HS-27A (cell line): ENCODE measurements around the gene ADIPOQ.
"Not testable (repeated sequence)": the region's sequence is repeated elsewhere in the genome, so short reads cannot be mapped to it uniquely, and the experiment has no call there.

Experiments
- DNase-seq: peaks from one replicate; pipeline ENCODE4 v3.0.0-alpha.2; 2012; ENCODE audit warnings: low read depth, missing footprints

The ADIPOQ gene

DNA sequence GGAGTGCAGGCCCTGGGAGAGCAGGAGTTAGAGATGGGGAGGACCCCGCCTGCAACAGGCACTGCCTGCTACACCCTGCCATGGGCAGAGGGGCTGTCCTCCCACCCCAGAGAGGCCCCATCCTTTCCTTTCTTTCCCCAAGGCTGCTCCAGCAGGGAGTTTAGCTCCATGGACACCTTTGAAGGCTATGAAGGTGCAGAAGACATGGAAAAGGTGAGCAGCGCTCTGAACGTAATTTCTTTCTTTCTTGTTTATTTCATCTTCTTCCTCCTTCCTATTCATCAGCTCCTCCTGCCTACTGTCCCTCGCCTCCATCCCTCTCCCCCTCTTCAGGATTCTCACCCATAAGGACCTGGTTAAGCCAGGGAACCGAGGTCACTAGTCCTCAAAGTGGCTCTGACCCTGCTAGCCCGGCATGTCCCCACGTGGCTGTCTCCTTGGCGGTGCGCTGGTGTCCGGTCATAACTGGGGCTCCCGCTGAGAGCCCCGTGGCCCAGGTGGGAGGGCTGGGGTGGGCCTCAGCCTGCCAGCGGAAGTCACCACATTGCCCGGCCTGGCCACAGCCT is 16.0 kb upstream of the ADIPOQ start:
- no peak for DNase-seq

DNA sequence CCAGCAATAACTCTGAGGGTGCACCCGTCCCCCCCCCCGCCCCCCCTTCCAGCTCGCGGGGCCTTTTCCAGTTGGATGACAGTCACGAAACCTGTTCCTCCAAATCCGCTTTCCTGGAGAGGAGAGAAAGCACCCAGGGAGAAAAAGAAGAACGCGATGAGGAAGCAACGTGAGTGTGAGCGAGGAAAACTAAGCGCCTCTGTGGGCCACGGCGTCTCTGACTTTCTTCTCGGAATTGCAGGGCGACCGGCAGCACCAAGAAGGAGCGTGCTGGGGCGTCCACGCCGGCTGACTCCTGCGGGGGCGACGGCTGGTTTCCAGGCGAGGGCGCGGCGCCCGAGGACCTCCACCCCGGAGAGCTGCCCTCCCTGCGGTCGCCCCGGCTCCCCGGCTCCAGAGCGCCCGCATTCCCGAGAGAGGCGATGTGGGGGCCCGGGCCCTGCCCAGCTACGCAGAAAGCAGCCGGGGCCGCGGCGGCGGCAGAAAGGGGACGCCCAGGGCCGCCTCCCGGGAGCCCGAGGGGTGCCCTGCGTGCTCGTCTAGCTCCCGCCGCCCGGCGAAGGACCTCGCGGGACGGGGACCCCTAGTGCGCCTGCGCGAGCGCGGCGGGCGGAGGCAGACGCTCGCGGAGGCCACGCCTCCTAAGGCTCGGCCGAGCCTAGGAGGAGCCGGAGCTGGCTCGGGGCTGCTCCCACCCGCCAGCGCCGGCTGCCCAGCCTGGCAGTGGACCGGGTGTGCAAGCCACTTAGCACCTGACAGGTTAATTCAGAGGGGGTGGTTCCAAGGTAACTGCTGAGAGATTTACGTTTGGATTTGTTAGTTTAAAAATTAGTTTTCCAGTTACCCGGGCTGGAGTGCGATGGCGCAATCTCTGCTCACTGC is 15.3 kb upstream of the ADIPOQ start:
- no peak for DNase-seq

DNA sequence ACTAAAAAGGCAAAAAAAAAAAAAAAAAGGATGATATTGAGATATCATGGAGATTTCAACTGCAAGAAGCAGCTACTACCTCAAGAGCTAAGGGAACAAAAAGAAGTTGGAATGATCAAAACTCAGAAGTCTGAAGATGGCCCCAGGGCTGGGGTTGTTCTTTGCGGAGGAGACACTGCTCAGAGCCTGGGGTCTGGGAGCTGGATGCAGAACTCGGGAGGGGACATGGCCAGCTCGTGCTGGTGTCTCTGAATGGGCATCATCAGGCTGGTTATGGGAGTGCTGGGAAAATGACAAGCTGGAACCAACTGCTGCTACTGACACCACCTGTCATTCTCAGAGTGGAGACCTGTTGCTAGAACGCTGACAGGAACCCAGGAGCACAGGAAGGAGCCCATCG is 14.2 kb upstream of the ADIPOQ start:
- DNase-seq: no peak

DNA sequence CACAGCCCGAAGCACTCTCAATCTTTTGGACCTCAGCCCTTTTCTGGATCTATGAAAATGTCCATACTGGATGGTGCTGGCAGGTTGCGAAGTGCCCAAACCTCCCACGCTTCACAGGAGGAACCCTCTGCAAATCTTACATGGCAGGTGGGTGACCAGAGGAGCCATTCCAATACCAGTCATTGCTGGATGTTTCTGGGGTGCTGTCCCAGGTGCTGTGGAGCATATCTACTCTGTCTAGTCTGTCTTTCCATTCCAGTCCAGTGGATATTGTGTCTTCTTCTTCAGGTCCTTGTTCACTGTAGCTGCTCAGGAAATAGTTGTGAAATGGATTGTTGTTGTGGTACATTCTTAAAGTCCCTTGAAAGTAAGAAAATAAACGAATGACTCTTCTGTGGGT is 10.7 kb upstream of the ADIPOQ start:
- DNase-seq: no peak

DNA sequence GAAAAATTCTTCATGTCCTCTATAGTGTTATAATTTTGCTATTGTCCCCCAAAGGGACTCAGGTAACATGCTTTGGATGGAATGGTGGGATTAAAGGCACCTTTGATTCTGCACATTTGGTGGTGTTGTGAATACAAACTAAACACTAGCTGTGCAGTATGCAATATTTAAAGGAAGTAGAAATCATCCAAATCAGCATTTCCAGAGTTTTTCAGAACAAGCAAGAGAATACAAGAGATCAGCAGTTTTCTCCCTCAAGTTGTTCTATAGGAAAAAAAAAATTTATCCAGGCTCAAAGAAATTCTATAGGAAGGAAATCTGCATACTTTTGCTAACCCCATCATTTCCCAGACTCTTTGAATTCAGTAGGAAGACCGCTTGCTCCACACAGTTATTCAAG is 10.2 kb upstream of the ADIPOQ start:
- no peak for DNase-seq

DNA sequence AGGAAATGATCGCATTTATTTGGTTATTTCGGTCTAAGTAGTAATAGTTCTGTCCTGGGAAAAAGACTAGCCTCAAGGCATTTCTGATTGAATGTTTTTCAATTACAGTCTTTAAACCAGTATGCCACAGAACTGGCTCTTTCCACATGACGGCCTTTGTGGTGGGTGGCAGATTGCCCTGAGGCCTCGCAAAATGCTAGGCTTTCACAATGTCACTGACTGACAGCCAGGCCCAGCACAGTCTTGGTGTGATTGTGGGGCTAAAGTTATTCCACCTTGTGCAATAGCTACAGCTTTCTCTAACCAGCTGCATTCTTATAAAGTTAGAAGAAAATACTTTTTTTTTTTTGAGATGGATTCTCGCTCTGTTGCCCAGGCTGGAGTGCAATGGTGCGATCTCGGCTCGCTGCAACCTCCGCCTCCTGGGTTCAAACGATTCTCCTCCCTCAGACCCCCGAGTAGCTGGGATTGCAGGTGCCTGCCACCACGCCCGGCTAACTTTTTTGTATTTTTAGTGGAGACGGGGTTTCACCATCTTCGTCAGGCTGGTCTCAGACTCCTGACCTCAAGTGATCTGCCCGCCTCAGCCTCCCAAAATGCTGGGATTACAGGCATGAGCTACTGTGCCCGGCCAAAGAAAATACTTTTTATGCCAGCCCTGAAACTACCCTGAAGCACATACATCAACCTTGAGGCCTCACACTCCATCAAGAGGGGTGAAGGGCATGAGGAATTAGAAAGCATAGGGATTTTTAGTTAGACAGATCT is 2.5 kb upstream of the ADIPOQ start:
- DNase-seq: no peak

DNA sequence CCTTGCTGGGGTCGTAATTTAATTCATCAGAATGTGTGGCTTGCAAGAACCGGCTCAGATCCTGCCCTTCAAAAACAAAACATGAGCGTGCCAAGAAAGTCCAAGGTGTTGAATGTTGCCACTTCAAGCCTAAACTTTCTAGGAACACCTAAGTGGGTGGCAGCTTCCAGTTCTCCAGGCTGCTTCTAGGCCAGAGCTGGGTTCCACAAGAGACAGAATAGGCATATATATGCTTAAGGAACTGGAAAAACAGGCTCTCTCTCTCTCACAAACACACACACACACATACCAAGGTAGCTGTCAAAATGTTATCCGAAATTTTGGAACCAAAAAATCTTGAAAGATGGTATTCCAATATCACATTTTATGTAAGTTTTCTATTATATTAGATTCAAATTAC is 890 bp upstream of the ADIPOQ start:
- no peak for DNase-seq

DNA sequence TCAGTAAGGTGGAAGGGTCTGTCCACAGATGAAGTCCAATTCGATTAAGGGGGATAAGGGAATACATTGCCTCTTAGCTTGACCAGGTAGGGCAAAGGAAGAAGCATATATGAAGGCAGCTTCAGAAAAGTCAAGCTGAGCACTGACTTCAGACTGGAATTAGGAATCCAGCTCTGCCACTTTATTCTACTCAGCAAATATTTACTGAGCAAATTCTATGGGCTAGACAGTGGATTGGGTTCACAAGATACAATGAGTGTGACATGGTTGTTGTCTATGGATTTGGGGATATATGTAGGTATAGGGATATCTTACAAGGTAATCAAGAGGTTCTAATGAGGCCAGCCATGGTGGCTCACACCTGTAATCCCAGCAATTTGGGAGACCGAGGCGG is 526 bp downstream of the ADIPOQ start:
- DNase-seq: no peak

DNA sequence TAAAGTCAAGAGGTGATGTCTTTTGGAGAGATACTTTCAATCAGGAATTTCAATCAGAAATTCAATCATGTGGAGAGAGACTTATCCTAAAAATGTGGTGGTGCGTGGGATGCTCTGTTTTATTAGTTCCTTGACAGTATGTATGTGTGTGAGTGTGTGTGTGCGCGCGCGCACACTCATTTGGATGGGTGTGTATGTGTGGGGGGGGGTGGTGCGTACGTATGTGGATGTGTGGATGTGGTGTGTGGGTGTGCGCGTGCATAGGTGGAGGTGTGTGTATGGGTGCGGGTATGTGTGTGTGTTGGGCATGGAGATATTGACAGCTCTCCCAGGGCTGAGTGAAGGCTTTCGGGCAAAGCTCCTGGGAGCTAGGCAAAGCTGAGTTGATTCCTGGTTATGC is 2.4 kb downstream of the ADIPOQ start:
- DNase-seq: no peak

DNA sequence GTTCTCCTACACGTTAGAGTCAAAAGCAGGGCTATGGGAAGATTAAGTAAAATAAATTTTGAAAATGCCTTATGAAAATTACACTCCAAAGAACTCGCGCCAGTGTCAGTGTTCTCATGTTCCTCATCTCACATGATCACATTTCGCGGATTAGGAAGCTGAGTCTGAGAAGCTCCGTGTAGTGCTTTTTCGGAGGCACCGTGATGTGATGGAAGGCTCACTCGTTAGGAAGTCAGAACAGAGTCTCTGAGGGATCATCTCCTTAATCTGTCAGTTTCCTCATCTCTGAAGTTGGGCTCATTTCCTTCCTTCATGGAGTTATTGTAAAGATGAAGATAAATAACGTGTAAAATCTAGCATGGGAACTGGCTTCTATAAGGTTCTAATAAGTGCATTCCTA is 3.2 kb downstream of the ADIPOQ start:
- DNase-seq: no peak

DNA sequence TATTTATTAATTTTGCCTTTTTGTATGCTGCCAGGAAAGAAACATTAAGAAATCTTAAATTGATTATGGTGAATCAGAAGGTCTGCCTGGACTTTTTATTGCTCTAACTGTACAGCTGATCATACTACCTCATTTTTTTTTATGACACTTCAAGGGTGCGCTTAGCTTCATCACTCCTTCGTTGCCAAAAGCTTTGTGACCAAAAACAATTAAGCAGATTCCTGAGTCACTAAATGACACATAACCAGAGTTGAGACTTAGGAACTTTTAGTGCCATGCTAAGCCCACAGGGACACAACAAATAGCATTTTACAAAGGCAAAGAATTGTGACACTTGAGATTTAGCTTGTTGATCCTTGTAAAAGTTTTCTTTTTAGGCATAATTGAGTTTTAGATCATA is 4.9 kb downstream of the ADIPOQ start:
- no peak for DNase-seq

DNA sequence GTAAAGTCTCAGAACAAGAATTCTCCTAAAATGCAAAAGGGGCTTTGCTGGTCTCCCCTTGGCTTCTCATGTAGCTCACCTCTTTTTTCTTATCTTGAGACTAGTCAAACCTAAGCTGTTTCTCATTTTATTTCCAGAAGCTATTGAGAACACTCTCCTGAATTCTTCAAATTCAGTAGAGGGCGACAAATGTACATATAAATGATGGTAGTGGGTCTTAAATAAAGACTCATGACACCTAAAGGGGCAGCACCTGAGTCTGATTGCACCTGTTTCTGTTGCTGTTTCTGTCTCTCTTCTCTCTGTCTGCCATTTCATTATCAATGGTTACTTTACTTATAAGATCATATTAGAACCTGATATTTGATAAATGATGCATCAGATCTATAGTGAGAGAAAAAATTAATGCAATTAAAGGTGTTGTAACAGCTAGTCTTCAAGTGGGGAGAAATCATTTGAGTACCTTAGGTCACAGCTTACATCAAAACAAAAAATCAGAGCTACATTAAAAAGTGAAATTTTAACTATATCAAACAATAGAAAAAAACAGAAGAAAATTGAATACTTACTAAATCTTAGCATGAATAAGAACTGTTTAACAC is 7.0 kb downstream of the ADIPOQ start:
- no peak for DNase-seq

DNA sequence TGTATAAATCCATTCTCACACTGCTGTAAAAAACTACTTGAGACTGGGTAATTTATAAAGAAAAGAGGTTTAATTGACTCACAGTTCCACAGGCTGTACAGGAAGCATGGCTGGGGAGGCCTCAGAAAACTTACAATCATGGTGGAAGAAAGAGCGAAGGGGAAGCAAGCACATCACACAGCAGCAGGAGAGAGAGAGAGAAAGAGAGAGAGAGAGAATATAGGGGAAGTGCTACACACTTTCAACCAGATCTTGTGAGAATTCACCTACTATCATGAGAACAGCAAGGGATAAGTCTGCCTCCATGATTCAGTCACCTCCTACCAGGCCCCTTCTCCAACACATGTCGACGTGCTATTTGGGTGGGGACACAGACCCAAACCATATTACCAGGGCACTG is 9.3 kb downstream of the ADIPOQ start:
- DNase-seq: not testable (repeated sequence)

DNA sequence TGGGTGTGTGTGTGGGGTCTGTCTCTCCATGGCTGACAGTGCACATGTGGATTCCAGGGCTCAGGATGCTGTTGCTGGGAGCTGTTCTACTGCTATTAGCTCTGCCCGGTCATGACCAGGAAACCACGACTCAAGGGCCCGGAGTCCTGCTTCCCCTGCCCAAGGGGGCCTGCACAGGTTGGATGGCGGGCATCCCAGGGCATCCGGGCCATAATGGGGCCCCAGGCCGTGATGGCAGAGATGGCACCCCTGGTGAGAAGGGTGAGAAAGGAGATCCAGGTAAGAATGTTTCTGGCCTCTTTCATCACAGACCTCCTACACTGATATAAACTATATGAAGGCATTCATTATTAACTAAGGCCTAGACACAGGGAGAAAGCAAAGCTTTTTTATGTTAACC is 10.5 kb downstream of the ADIPOQ start:
- DNase-seq: no peak

DNA sequence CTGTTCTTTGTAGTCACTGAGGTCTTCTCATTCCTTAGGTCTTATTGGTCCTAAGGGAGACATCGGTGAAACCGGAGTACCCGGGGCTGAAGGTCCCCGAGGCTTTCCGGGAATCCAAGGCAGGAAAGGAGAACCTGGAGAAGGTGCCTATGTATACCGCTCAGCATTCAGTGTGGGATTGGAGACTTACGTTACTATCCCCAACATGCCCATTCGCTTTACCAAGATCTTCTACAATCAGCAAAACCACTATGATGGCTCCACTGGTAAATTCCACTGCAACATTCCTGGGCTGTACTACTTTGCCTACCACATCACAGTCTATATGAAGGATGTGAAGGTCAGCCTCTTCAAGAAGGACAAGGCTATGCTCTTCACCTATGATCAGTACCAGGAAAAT is 11.6 kb downstream of the ADIPOQ start:
- DNase-seq: no peak

DNA sequence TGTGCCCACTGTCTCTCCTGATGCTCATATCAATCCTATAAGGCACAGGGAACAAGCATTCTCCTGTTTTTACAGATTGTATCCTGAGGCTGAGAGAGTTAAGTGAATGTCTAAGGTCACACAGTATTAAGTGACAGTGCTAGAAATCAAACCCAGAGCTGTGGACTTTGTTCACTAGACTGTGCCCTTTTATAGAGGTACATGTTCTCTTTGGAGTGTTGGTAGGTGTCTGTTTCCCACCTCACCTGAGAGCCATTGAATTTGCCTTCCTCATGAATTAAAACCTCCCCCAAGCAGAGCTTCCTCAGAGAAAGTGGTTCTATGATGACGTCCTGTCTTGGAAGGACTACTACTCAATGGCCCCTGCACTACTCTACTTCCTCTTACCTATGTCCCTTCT is 12.4 kb downstream of the ADIPOQ start:
- DNase-seq: no peak

DNA sequence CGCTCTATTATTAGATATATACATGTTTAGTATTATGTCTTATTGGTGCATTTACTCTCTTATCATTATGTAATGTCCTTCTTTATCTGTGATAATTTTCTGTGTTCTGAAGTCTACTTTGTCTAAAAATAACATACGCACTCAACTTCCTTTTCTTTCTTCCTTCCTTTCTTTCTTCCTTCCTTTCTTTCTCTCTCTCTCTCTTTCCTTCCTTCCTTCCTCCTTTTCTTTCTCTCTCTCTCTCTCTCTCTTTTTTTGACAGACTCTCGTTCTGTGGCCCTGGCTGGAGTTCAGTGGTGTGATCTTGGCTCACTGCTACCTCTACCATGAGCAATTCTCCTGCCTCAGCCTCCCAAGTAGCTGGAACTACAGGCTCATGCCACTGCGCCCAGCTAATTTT is 15.2 kb downstream of the ADIPOQ start:
- DNase-seq: no peak

DNA sequence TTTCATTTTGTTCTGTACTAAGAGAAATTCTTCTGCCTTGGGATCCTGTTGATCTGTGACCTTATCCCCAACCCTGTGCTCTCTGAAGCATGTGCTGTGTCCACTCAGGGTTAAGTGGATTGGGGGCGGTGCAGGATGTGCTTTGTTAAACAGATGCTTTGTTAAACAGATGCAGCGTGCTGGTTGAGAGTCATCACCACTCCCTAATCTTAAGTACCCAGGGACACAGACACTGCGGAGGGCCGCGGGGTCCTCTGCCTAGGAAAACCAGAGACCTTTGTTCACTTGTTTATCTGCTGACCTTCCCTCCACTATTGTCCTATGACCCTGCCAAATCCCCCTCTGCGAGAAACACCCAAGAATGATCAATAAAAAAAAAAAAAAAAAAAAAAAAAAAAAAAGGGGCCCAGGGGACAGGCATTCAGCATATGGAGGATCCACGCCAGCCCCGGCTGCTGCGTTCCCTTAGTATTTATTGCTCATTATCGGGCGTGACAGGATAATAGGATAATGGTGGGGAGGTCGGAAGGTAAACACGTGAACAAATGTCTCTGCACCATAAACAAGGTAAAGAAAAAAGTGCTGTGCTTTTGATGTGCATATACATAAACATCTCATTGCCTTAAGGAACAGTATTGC is 22.8 kb downstream of the ADIPOQ start:
- not testable (repeated sequence) for DNase-seq

DNA sequence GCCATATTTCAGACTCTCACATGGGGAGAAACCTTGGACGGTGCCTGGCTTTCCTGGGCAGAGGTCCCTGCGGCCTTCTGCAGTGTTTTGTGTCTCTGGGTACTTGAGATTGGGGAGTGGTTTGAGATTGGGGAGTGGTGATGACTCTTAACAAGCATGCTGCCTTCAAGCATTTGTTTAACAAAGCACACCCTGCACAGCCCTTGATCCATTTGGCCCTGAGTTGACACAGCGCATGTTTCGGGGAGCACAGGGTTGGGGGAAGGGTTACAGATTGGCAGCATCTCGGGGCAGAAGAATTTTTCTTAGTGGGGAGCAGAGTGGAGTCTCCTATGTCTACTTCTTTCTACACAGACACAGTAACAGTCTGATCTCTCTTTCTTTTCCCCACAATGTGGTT is 23.6 kb downstream of the ADIPOQ start:
- DNase-seq: not testable (repeated sequence)

DNA sequence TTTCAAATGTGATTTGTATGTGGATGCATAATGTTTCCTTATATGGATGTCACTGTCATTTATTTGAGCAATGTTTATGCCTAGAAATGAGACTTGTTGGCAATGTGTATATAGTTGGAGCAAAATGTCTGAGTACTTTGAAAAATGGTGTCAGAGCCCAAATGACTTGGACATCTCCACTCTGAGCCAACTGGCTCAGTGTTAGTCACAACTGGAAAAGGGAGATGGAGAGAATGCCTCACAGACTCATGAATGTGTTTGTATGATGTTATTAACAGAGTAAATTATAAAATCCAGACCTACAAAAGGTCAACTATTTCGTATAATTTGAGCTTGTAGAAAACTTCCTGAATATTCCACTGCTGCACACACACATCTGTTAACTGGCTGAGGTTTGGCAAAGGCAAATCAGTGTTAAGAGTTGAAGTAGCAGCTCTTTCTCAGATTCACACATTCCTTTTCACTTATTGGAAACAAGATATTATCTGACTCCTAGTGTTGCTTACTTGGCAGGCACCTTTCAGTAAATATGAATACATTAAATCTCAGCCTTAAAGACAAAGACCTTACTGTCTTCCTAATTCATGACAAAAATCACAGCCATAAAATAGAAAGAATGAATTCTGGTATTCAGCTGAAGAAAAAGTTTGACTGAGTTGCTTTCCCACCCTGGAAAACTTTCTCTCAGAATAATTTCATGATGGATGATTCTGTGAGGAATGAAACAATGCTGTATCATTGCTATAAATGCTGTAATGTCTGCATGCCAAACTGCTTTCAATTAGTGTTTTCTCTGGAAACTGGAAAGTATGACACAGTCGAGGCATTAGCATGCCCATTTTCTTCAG is 27.0 kb downstream of the ADIPOQ start:
- no peak for DNase-seq
